PC-3 (cell line): Measurements from ENCODE around the gene MAPK4.

Experiments used
- CTCF ChIP-seq: fragments of 300-600 bp; sonication (generic); conservative IDR thresholded peaks from 2 replicates; pipeline ENCODE4 v1.5.1; 2017; ENCODE audit warnings: antibody characterized with exemption, low read depth, mild to moderate bottlenecking, low read length
- EZH2 ChIP-seq: fragments of 300-600 bp; sonication (generic); IDR thresholded peaks from one replicate; pipeline ENCODE4 v1.6.1; 2017; ENCODE audit warnings: antibody characterized with exemption, mild to moderate bottlenecking, low read length; ENCODE audit not compliant: unreplicated experiment

- TF ChIP-seq CTCF = no peak
- TF ChIP-seq EZH2 = no peak
Measured at GRCh38 chr18:50737127-50737526, 177.2 kb downstream of the MAPK4 start.
